Astrocyte of the spinal cord (primary cell): ENCODE measurements around the gene WWTR1.

Source experiments
- DNase-seq: peaks from one replicate; pipeline ENCODE4 v3.0.0; 2011; ENCODE audit warnings: low read depth, low spot score
- H3K4me3 ChIP-seq: 2 replicates; pipeline ENCODE4 v1.5.1; 2011; ENCODE audit warnings: low read depth, mild to moderate bottlenecking, low read length, moderate library complexity
- CTCF ChIP-seq: IDR thresholded peaks from 2 replicates; pipeline ENCODE4 v1.5.1; 2012; ENCODE audit warnings: low read depth, mild to moderate bottlenecking, low read length, inconsistent platforms
- in situ Hi-C: cut with HindIII; loops from 2 replicates; pipeline ENCODE4 v1.10.0; 2017; ENCODE audit warnings: low sequenced_read_pairs

Gene WWTR1

DNA sequence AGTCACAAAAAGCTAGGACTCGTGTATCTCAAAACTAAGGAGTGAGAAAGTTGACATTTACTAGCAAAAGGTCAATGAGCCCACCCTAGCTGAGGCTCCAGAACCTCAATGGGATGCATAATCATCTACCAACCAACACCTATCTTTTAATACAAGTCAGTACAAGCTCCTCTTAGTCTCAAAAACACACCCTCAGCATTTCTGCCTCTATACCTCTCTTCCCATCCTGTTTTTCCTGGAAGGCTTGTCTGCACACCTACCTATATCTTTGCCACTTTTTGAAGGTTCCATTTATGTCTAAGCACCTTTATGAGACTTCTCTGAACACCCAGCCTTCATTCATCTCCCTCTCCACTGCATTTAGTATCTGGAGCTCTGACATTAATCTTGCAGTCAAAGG, 10.0 kb downstream of the WWTR1 start:
- DNase-seq = no peak
- no peak overlapping the region for H3K4me3 ChIP-seq
- no peak for TF ChIP-seq CTCF
- in situ Hi-C loops = no loop called here

- DNase-seq = no peak
- H3K4me3 ChIP-seq = no peak overlapping the region
- TF ChIP-seq CTCF = no peak
- in situ Hi-C loops = no loop called here
These were observed 10.5 kb downstream of the WWTR1 start for GRCh38 chr3:149647285-149647684.

DNA sequence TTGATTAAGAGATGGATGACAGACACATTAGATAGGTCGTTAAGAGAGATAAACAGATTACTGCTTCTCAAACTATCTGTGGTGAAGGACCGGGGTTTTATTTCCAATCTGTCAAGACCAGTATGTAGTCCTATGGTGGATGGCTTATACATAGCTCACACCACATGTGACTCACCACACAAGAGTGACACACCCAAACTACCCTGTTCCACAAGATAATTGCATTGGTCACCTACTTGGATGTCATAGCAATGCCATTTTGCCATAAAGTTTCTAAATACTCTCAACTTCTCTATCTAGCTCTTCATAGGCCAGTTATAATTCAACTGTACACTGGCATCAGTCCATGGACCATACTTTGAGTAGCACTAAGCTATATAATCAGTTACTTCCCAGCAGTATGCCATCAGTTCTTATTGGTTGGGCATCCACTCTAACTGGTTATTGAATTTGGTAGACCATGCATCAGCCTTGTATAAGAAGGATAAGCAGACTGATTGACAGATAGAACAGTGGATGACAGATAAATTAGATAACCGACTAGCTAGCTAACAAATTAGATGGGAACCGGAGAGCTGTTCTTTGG, 11.6 kb downstream of the WWTR1 start:
- DNase-seq = peak; percentile 59
- TF ChIP-seq CTCF = no peak
- in situ Hi-C loops = no loop called here
- no peak overlapping the region for H3K4me3 ChIP-seq

- DNase-seq = no peak
- H3K4me3 ChIP-seq = no peak overlapping the region
- in situ Hi-C loops = no loop called here
- TF ChIP-seq CTCF = no peak
These were observed 13.9 kb downstream of the WWTR1 start for GRCh38 chr3:149643963-149644362.

GRCh38 chr3:149643482-149643798, 14.4 kb downstream of the WWTR1 start:
- TF ChIP-seq CTCF = no peak
- in situ Hi-C loops = no loop called here
- no peak for DNase-seq
- no peak overlapping the region for H3K4me3 ChIP-seq

- no peak for TF ChIP-seq CTCF
- no peak overlapping the region for H3K4me3 ChIP-seq
- DNase-seq = no peak
- in situ Hi-C loops = no loop called here
These were observed 16.7 kb downstream of the WWTR1 start for GRCh38 chr3:149640976-149641728.
